Hematopoietic multipotent progenitor cell treated with erythropoietin and hydrocortisone succinate and interleukin-3 and kit ligand, for 17 days (in vitro differentiated cells): Measurements from ENCODE around the gene FBXL7.

Source experiments
- DNase-seq: peaks from one replicate; pipeline ENCODE4 v3.0.0-alpha.2; 2015; ENCODE audit warnings: low spot score

The FBXL7 gene

GRCh38 chr5:15544039-15544438 is 44.1 kb downstream of the FBXL7 start:
- DNase-seq = no peak

GRCh38 chr5:15545082-15545481 is 45.1 kb downstream of the FBXL7 start:
- no peak for DNase-seq

GRCh38 chr5:15547261-15547839 is 47.4 kb downstream of the FBXL7 start:
- no peak for DNase-seq

- DNase-seq = no peak
These were observed 50.0 kb downstream of the FBXL7 start for GRCh38 chr5:15549961-15550360.

- DNase-seq = no peak
These were observed 50.6 kb downstream of the FBXL7 start for GRCh38 chr5:15550502-15551112.

- no peak for DNase-seq
These were observed 51.1 kb downstream of the FBXL7 start for GRCh38 chr5:15551113-15551504.

- no peak for DNase-seq
These were observed 54.6 kb downstream of the FBXL7 start for GRCh38 chr5:15554542-15554941.

DNA sequence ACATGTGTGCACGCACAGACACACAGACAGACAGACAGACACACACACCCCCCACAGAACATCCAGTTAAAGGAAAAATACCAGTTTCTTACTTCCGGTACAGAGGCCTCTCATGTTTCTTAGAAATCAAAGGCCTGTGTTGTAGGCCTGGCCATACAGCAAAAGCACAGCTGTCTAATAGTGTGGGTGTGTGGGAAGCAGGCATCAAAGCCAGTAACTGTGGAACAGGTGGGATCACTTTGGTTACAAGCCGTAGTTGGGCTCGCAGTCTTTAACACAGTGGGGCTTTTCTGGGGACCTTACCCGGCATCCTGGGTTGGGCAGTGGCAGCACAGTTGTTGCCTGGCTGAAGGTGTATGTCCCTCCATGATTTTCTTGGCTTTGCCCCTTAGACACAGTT is 55.2 kb downstream of the FBXL7 start:
- no peak for DNase-seq

DNA sequence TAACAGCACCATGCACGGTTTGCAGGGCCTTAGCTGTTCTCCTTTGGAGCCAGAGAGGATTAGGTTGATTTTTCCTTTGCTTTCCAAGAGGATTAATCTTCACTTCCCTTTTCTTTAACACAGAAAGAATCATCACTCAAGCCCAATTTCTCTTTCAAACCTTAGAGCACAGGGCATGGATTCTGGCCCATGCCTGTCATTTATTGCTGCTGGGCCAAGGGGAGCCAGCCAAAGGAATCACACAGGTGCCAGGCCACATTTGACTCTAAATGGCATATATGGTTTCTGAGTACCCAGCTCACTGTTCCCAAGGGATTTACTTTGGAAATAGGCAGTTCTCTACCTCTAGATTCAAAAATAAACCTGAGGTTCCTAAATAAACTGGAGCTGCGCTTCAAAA is 58.3 kb downstream of the FBXL7 start:
- no peak for DNase-seq

- DNase-seq = no peak
These were observed 58.7 kb downstream of the FBXL7 start for GRCh38 chr5:15558681-15559080.

DNA sequence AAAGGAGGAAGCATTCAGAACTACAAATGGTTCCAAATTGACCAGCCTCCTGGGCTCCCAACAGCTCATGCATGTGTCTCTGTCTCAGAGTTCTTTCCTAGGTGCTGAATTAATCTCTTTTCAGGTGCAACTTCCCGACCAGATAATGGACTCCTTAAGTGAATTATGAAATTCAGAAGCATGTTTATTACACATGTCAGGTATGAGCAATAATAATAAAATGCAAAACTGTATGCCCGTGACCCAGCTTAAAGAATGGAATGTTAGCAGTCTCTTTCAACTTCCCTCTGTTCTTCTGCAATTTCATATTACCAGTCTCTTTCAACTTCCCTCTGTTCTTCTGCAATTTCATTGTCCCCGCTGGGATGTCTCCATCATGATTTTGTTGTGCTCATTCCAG is 60.4 kb downstream of the FBXL7 start:
- no peak for DNase-seq

GRCh38 chr5:15564523-15564922 is 64.5 kb downstream of the FBXL7 start:
- DNase-seq = no peak

DNA sequence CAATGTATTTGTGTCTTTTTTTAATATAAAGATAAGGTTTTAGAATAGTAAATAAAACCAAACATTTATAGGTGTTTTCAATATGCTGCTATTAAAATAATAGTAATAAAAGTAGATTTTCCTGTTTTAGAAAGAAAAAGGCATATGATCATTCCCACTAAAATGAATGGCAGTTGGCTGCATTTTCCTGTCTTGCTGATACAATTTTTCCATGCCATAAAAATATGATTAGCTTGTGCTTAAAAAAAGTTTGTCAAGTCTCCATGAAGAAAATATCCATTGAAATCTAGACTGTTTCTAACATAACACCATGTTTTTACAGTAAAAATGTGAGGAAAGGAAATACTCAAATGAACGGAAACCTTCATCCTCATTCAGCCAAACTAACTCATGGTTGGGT is 65.0 kb downstream of the FBXL7 start:
- DNase-seq = no peak

DNA sequence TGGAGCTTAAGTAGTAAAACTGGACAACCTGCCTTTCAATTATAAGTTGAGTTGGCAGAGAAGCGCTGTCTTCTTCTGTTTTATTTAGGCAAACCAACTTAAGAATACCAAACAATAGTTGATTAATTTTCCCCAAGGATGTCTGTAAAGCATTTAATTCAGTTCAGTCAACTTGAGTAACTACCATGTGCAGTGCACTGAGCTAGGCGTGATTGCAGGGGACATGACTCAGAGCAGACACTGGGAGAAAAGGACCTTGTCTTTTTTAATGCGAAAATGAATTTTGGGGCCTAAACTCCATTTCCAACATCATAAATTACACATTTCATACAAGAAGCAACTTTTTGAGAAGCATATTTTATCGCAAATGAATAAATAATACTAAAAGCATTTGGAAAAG is 66.3 kb downstream of the FBXL7 start:
- DNase-seq = no peak

- DNase-seq = no peak
These were observed 66.8 kb downstream of the FBXL7 start for GRCh38 chr5:15566789-15567188.

DNA sequence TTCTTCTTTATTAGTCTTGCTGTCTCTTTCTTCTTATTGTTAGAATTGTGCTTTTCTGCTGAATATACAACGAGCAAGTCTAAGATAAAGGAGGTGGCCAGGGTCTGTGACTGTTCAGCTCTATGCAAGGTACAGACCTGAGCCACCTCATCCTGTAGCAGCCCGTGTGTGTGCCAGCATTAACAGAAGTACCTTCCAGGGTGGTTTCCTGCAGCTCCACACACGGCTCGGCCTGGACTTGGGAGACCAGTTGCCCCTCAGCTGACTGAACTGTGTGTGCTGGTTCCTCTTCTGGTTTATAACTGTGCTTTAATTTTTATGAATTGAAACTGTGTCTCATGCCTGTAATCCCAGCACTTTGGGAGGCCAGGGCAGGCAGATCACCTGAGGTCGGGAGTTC is 70.5 kb downstream of the FBXL7 start:
- DNase-seq = no peak

DNA sequence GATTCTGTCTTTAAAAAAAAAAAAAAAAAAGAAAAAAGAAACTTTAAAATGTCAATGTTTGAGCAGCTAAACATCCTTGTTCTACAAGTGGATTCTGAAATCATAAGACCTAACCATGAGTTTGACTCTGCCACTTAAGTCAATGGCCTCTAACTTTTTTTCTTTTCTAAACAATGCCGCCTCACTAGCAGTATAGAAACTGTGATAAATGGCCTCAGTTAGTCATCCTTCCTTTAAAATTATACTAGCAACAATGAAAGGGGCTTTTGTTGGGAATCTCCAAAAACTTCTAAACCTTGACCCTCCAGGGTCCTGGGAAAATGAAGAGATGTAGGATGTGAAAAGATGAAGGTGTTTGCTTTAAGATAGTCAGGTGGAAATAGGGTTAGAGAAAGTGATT is 71.1 kb downstream of the FBXL7 start:
- DNase-seq = no peak

GRCh38 chr5:15571618-15572017 is 71.6 kb downstream of the FBXL7 start:
- DNase-seq = no peak

DNA sequence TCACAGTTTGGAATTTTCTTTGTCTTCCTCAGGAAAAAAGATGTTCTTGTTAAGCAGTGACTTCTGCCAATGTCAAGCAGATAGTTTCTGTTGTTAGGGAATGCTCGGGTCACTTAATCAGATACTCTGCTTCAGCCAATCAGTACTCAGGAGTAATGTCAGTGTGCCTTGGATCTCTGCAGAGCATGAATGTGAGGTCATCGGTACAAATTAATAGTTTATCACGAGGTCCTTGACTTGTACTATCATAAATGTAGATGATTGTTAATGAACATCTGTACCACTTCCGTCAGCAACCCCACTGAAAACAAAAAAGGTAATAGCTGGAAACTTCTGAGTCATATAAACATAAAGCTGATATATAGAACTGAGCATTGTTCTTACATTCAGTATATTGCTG is 73.6 kb downstream of the FBXL7 start:
- no peak for DNase-seq

- no peak for DNase-seq
These were observed 74.1 kb downstream of the FBXL7 start for GRCh38 chr5:15574128-15574527.

- no peak for DNase-seq
These were observed 74.9 kb downstream of the FBXL7 start for GRCh38 chr5:15574806-15575325.

- DNase-seq = no peak
These were observed 75.7 kb downstream of the FBXL7 start for GRCh38 chr5:15575666-15576065.

GRCh38 chr5:15577132-15577531 is 77.2 kb downstream of the FBXL7 start:
- no peak for DNase-seq

- DNase-seq = no peak
These were observed 77.9 kb downstream of the FBXL7 start for GRCh38 chr5:15577831-15578230.
